Inferior parietal cortex (tissue), 1 donor: Measurements from ENCODE around the gene RIMS3.
"Not testable (repeated sequence)": the region's sequence is repeated elsewhere in the genome, so short reads cannot be mapped to it uniquely, and the experiment has no call there.

Experiments used
- DNase-seq: peaks from one replicate; pipeline ENCODE4 v3.0.0-alpha.2; 2016; ENCODE audit errors: extremely low spot score

RIMS3 gene

GRCh38 chr1:40593449-40594186 lies 71.9 kb downstream of the RIMS3 start:
- no peak for DNase-seq

GRCh38 chr1:40592107-40592803 lies 73.2 kb downstream of the RIMS3 start:
- peak; percentile 71 for DNase-seq

GRCh38 chr1:40588586-40588985 lies 76.9 kb downstream of the RIMS3 start:
- DNase-seq: no peak

GRCh38 chr1:40583980-40584379 lies 81.5 kb downstream of the RIMS3 start:
- no peak for DNase-seq

- no peak for DNase-seq
These were observed 83.4 kb downstream of the RIMS3 start for GRCh38 chr1:40582116-40582515.

GRCh38 chr1:40575336-40575735 lies 90.1 kb downstream of the RIMS3 start:
- no peak for DNase-seq

GRCh38 chr1:40574805-40575204 lies 90.7 kb downstream of the RIMS3 start:
- DNase-seq: not testable (repeated sequence)
